ENCODE results near the gene BRD3OS.

Gene BRD3OS

GRCh38 chr9:134004881-134005280 lies 20.4 kb upstream of the BRD3OS start:
- no peak for DNase-seq (ENCODE audit: low spot score)

- no peak for DNase-seq (ENCODE audit: low spot score)
These were observed 19.9 kb upstream of the BRD3OS start for GRCh38 chr9:134005381-134005780.

- no peak for DNase-seq (ENCODE audit: low spot score)
These were observed 18.1 kb upstream of the BRD3OS start for GRCh38 chr9:134007150-134007549.

GRCh38 chr9:134007571-134007970 lies 17.7 kb upstream of the BRD3OS start:
- DNase-seq (ENCODE audit: low spot score), result no peak

- DNase-seq (ENCODE audit: low spot score), result no peak
These were observed 14.7 kb upstream of the BRD3OS start for GRCh38 chr9:134010310-134011173.

- no peak for DNase-seq (ENCODE audit: low spot score)
These were observed 13.9 kb upstream of the BRD3OS start for GRCh38 chr9:134011401-134011800.

GRCh38 chr9:134014946-134015345 lies 10.3 kb upstream of the BRD3OS start:
- DNase-seq (ENCODE audit: low spot score), result no peak

GRCh38 chr9:134024214-134024792 lies 978 bp upstream of the BRD3OS start:
- DNase-seq (ENCODE audit: low spot score), result no peak

- peak; percentile 63 for DNase-seq (ENCODE audit: low spot score)
These were observed 593 bp downstream of the BRD3OS start for GRCh38 chr9:134025606-134026541.

- DNase-seq (ENCODE audit: low spot score), result peak; percentile 59
These were observed 1.3 kb downstream of the BRD3OS start for GRCh38 chr9:134026581-134026980.

GRCh38 chr9:134026981-134027380 lies 1.7 kb downstream of the BRD3OS start:
- no peak for DNase-seq (ENCODE audit: low spot score)

GRCh38 chr9:134027561-134027960 lies 2.3 kb downstream of the BRD3OS start:
- DNase-seq (ENCODE audit: low spot score), result no peak

- DNase-seq (ENCODE audit: low spot score), result no peak
These were observed 2.8 kb downstream of the BRD3OS start for GRCh38 chr9:134028076-134028475.

GRCh38 chr9:134028575-134029247 lies 3.4 kb downstream of the BRD3OS start:
- DNase-seq (ENCODE audit: low spot score), result no peak

GRCh38 chr9:134029248-134030226 lies 4.3 kb downstream of the BRD3OS start:
- DNase-seq (ENCODE audit: low spot score), result no peak

- DNase-seq (ENCODE audit: low spot score), result no peak
These were observed 5.7 kb downstream of the BRD3OS start for GRCh38 chr9:134030821-134031470.

- DNase-seq (ENCODE audit: low spot score), result no peak
These were observed 6.5 kb downstream of the BRD3OS start for GRCh38 chr9:134031783-134032182.

- no peak for DNase-seq (ENCODE audit: low spot score)
These were observed 7.4 kb downstream of the BRD3OS start for GRCh38 chr9:134032456-134033222.

- no peak for DNase-seq (ENCODE audit: low spot score)
These were observed 8.4 kb downstream of the BRD3OS start for GRCh38 chr9:134033516-134034214.

Data from ecto neural progenitor cell (in vitro differentiated cells).